ENCODE data around the gene RHBDL2.
"Not testable (repeated sequence)": the region's sequence is repeated elsewhere in the genome, so short reads cannot be mapped to it uniquely, and the experiment has no call there.

Gene RHBDL2

GRCh38 chr1:38932571-38932970 is 9.1 kb downstream of the RHBDL2 start:
- no peak for DNase-seq (ENCODE audit: low spot score)

GRCh38 chr1:38929476-38929875 is 12.2 kb downstream of the RHBDL2 start:
- no peak for DNase-seq (ENCODE audit: low spot score)

GRCh38 chr1:38929054-38929453 is 12.6 kb downstream of the RHBDL2 start:
- no peak for DNase-seq (ENCODE audit: low spot score)

GRCh38 chr1:38926091-38926490 is 15.5 kb downstream of the RHBDL2 start:
- DNase-seq (ENCODE audit: low spot score), result no peak

- DNase-seq (ENCODE audit: low spot score), result no peak
Observed at GRCh38 chr1:38925391-38925790, 16.2 kb downstream of the RHBDL2 start.

GRCh38 chr1:38923607-38924006 is 18.0 kb downstream of the RHBDL2 start:
- DNase-seq (ENCODE audit: low spot score), result no peak

GRCh38 chr1:38919130-38919529 is 22.5 kb downstream of the RHBDL2 start:
- no peak for DNase-seq (ENCODE audit: low spot score)

GRCh38 chr1:38918568-38918967 is 23.1 kb downstream of the RHBDL2 start:
- DNase-seq (ENCODE audit: low spot score), result no peak

GRCh38 chr1:38917772-38918171 is 23.9 kb downstream of the RHBDL2 start:
- DNase-seq (ENCODE audit: low spot score), result no peak

- DNase-seq (ENCODE audit: low spot score), result no peak
Observed at GRCh38 chr1:38917337-38917736, 24.3 kb downstream of the RHBDL2 start.

- no peak for DNase-seq (ENCODE audit: low spot score)
Observed at GRCh38 chr1:38915352-38915948, 26.2 kb downstream of the RHBDL2 start.

GRCh38 chr1:38914908-38915307 is 26.7 kb downstream of the RHBDL2 start:
- not testable (repeated sequence) for DNase-seq (ENCODE audit: low spot score)

GRCh38 chr1:38908821-38909220 is 32.8 kb downstream of the RHBDL2 start:
- peak; percentile 88 for DNase-seq (ENCODE audit: low spot score)

- DNase-seq (ENCODE audit: low spot score), result no peak
Observed at GRCh38 chr1:38905985-38906384, 35.6 kb downstream of the RHBDL2 start.

GRCh38 chr1:38899560-38899959 is 42.1 kb downstream of the RHBDL2 start:
- no peak for DNase-seq (ENCODE audit: low spot score)

- DNase-seq (ENCODE audit: low spot score), result no peak
Observed at GRCh38 chr1:38898653-38899230, 42.9 kb downstream of the RHBDL2 start.

- DNase-seq (ENCODE audit: low spot score), result no peak
Observed at GRCh38 chr1:38896169-38896568, 45.5 kb downstream of the RHBDL2 start.

- no peak for DNase-seq (ENCODE audit: low spot score)
Observed at GRCh38 chr1:38892976-38893375, 48.7 kb downstream of the RHBDL2 start.

GRCh38 chr1:38891753-38892152 is 49.9 kb downstream of the RHBDL2 start:
- no peak for DNase-seq (ENCODE audit: low spot score)

- DNase-seq (ENCODE audit: low spot score), result no peak
Observed at GRCh38 chr1:38889589-38889988, 52.0 kb downstream of the RHBDL2 start.

GRCh38 chr1:38888423-38889333 is 53.0 kb downstream of the RHBDL2 start:
- no peak for DNase-seq (ENCODE audit: low spot score)

- DNase-seq (ENCODE audit: low spot score), result no peak
Observed at GRCh38 chr1:38885092-38885491, 56.5 kb downstream of the RHBDL2 start.

- DNase-seq (ENCODE audit: low spot score), result no peak
Observed at GRCh38 chr1:38881487-38881886, 60.1 kb downstream of the RHBDL2 start, which contains the start of gene GJA9. GJA9 (minus strand) TSS chr1:38881587; CDS start chr1:38876098, 5,489 bp downstream.

All from cerebellar cortex (tissue), 1 donor.